GM12878 (cell line): Measurements from ENCODE around the gene ORAI3. TPM values are rescaled to one million over a fixed set of nuclear protein-coding genes. Genes with fewer than 3 reads are reported as not detected.

ENCODE experiments used
- ATF7 ChIP-seq: fragments of 450-650 bp; IDR thresholded peaks from 2 replicates; pipeline ENCODE4 v1.6.1; 2016; ENCODE audit warnings: low read depth, mild to moderate bottlenecking
- BACH1 ChIP-seq: fragments of 450-650 bp; IDR thresholded peaks from 2 replicates; pipeline ENCODE4 v1.6.1; 2017; ENCODE audit warnings: mild to moderate bottlenecking, borderline replicate concordance
- CHD1 ChIP-seq: IDR thresholded peaks from 2 replicates; pipeline ENCODE4 v1.6.1; 2012; ENCODE audit warnings: low read depth, low read length, improper control_type of control experiment
- IKZF2 ChIP-seq, 2 experiments: fragments of 450-650 bp; IDR thresholded peaks; 2 replicates each; pipeline ENCODE4 v1.6.1; 2017; ENCODE audit warnings: mild to moderate bottlenecking in 2 of 2, moderate library complexity in 2 of 2
- KAT2A ChIP-seq: conservative IDR thresholded peaks from 2 replicates; pipeline ENCODE4 v1.6.1; 2011; ENCODE audit warnings: low read depth, low read length; ENCODE audit not compliant: control insufficient read depth
- MYC ChIP-seq: IDR thresholded peaks from 2 replicates; pipeline ENCODE4 v1.6.1; 2011; ENCODE audit warnings: mild to moderate bottlenecking, low read length, moderate library complexity, inconsistent platforms; ENCODE audit not compliant: insufficient read depth, insufficient replicate concordance, insufficient read length, severe bottlenecking
- NBN ChIP-seq: fragments of 450-650 bp; IDR thresholded peaks from 2 replicates; pipeline ENCODE4 v1.6.1; 2016
- SMARCA5 ChIP-seq: fragments of 450-650 bp; IDR thresholded peaks from 2 replicates; pipeline ENCODE4 v1.6.1; 2017; ENCODE audit warnings: mild to moderate bottlenecking
- SUZ12 ChIP-seq: fragments of 200-600 bp; sonication (generic); IDR thresholded peaks from one replicate; pipeline ENCODE4 v1.6.1; 2018; ENCODE audit warnings: antibody characterized with exemption, mild to moderate bottlenecking; ENCODE audit not compliant: unreplicated experiment
- YBX1 ChIP-seq: fragments of 450-650 bp; IDR thresholded peaks from 2 replicates; pipeline ENCODE4 v1.6.1; 2016; ENCODE audit warnings: antibody characterized with exemption
- ZNF687 ChIP-seq: fragments of 450-650 bp; IDR thresholded peaks from 2 replicates; pipeline ENCODE4 v1.6.1; 2017; ENCODE audit warnings: mild to moderate bottlenecking, moderate library complexity
- polyA plus RNA-seq, 11 experiments: library from polyadenylated mRNA; depleted of rRNA in 4 of 11; unstranded in 6 of 11; stranded (reverse) in 5 of 11; fragments of >200 nt; fragmentation: Nextera tagmentation in 4 of 11; fragmentation: Illumina TruSeq in 1 of 11; extraction: Ambion mirVana in 4 of 11; extraction: Trizol in 1 of 11; gene quantifications; 1 replicate in 1 of 11; 2 replicates in 10 of 11; pipeline versions ENCODE4 v1.2.1 to v1.2.3, GENCODE V29; 2011 to 2016; ENCODE audit warnings: inconsistent platforms in 2 of 11, missing spikeins in 2 of 11, low read depth in 1 of 11
- total RNA-seq, 4 experiments: library from RNA; depleted of rRNA in 3 of 4; stranded (reverse); fragments of >200 nt in 3 of 4; fragmentation: Illumina TruSeq in 1 of 4; extraction: Trizol in 1 of 4; gene quantifications; 2 replicates each; pipeline versions ENCODE4 v1.2.1 to v1.2.3, GENCODE V29; 2013 to 2021
- TF ChIP-seq, protein P1 (sequence below): fragments of 450-650 bp; IDR thresholded peaks from 2 replicates; pipeline ENCODE4 v1.6.1; 2017; ENCODE audit warnings: mild to moderate bottlenecking, low read depth, inconsistent platforms; ENCODE audit not compliant: poor library complexity, severe bottlenecking
- TF ChIP-seq, protein P2 (sequence below): fragments of 450-650 bp; IDR thresholded peaks from 2 replicates; pipeline ENCODE4 v1.6.1; 2017; ENCODE audit warnings: mild to moderate bottlenecking
- TF ChIP-seq, protein P3 (sequence below): fragments of 450-650 bp; conservative IDR thresholded peaks from 2 replicates; pipeline ENCODE4 v1.6.1; 2017; ENCODE audit warnings: mild to moderate bottlenecking, moderate library complexity
- TF ChIP-seq, protein P4 (sequence below): fragments of 450-650 bp; IDR thresholded peaks from 2 replicates; pipeline ENCODE4 v1.6.1; 2016; ENCODE audit warnings: mild to moderate bottlenecking

The ORAI3 gene
- total and polyA plus RNA-seq, 10 of the 15 experiments (the other 5 are each of a cell fraction or from before 2014, with no cell fraction given): 3.4 to 21.9 (median 16.2) TPM

DNA sequence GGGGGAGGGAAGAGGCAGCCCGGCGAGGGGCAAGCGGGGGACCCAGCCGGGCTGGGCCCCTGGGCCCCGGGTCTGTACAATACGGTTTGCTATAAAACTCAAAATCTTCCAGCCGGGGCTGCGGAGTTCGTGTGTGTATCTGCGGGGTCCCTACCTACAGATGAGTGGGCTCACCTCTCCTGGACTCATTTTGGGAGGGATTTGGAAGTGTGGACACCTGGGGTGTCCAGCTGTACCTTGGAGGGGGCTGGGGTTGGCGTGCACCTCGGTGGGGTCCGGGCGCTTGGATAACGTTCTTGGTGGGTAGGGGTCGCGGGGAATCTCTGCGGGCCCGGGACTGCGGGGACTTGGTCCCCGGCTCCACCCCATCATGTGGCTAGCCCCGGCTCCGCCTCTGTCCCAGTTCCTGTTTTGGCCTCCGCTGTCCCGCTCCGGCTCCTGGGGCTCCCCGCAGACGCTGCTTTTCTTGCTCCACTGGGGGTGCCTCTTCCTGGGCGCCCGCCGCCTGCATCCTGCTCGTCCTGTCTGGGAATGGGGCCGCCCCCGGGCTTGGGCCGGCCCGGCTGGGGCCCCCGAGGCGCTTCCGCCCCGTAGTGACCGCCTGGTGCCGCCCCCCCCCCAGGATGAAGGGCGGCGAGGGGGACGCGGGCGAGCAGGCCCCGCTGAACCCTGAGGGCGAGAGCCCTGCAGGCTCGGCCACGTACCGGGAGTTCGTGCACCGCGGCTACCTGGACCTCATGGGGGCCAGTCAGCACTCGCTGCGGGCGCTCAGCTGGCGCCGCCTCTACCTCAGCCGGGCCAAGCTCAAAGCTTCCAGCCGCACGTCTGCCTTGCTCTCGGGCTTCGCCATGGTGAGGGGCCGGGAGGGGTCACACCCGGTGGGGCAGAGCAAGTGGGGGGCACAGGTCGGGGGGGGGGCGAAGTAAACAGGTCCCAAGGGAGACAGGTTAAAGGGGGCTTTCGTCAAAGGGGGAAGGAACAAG, at the start of gene ORAI3 (continued):
- TF ChIP-seq, protein P1, sequence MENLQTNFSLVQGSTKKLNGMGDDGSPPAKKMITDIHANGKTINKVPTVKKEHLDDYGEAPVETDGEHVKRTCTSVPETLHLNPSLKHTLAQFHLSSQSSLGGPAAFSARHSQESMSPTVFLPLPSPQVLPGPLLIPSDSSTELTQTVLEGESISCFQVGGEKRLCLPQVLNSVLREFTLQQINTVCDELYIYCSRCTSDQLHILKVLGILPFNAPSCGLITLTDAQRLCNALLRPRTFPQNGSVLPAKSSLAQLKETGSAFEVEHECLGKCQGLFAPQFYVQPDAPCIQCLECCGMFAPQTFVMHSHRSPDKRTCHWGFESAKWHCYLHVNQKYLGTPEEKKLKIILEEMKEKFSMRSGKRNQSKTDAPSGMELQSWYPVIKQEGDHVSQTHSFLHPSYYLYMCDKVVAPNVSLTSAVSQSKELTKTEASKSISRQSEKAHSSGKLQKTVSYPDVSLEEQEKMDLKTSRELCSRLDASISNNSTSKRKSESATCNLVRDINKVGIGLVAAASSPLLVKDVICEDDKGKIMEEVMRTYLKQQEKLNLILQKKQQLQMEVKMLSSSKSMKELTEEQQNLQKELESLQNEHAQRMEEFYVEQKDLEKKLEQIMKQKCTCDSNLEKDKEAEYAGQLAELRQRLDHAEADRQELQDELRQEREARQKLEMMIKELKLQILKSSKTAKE: no peak
- no peak for TF ChIP-seq KAT2A
- no peak for TF ChIP-seq YBX1
- no peak for TF ChIP-seq SUZ12
- TF ChIP-seq CHD1: no peak
- TF ChIP-seq, protein P2, sequence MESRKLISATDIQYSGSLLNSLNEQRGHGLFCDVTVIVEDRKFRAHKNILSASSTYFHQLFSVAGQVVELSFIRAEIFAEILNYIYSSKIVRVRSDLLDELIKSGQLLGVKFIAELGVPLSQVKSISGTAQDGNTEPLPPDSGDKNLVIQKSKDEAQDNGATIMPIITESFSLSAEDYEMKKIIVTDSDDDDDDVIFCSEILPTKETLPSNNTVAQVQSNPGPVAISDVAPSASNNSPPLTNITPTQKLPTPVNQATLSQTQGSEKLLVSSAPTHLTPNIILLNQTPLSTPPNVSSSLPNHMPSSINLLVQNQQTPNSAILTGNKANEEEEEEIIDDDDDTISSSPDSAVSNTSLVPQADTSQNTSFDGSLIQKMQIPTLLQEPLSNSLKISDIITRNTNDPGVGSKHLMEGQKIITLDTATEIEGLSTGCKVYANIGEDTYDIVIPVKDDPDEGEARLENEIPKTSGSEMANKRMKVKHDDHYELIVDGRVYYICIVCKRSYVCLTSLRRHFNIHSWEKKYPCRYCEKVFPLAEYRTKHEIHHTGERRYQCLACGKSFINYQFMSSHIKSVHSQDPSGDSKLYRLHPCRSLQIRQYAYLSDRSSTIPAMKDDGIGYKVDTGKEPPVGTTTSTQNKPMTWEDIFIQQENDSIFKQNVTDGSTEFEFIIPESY: no peak
- no peak for TF ChIP-seq MYC
- no peak for TF ChIP-seq NBN
- TF ChIP-seq SMARCA5: 0 out of 2 replicates have a peak, but pooled peaks have one; percentile 32
- 0 out of 2 replicates have a peak, but pooled peaks have one; percentile 14 for TF ChIP-seq ATF7
- peak; percentile 64 for TF ChIP-seq ZNF687
- TF ChIP-seq, protein P3, sequence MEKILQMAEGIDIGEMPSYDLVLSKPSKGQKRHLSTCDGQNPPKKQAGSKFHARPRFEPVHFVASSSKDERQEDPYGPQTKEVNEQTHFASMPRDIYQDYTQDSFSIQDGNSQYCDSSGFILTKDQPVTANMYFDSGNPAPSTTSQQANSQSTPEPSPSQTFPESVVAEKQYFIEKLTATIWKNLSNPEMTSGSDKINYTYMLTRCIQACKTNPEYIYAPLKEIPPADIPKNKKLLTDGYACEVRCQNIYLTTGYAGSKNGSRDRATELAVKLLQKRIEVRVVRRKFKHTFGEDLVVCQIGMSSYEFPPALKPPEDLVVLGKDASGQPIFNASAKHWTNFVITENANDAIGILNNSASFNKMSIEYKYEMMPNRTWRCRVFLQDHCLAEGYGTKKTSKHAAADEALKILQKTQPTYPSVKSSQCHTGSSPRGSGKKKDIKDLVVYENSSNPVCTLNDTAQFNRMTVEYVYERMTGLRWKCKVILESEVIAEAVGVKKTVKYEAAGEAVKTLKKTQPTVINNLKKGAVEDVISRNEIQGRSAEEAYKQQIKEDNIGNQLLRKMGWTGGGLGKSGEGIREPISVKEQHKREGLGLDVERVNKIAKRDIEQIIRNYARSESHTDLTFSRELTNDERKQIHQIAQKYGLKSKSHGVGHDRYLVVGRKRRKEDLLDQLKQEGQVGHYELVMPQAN: peak; percentile 76
- TF ChIP-seq, protein P4, sequence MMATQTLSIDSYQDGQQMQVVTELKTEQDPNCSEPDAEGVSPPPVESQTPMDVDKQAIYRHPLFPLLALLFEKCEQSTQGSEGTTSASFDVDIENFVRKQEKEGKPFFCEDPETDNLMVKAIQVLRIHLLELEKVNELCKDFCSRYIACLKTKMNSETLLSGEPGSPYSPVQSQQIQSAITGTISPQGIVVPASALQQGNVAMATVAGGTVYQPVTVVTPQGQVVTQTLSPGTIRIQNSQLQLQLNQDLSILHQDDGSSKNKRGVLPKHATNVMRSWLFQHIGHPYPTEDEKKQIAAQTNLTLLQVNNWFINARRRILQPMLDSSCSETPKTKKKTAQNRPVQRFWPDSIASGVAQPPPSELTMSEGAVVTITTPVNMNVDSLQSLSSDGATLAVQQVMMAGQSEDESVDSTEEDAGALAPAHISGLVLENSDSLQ: no peak
- peak; percentile 59 to 67 for TF ChIP-seq IKZF2 (IDR thresholded peaks at IDR 0.05)
- TF ChIP-seq BACH1: peak; percentile 65; the same call in 1 of the 2 replicates
